K562 (cell line): ENCODE data around the gene ABCB10. TPM values are rescaled to one million over a fixed set of nuclear protein-coding genes. Genes with fewer than 3 reads are reported as not detected.
A peak's percentile ranks its signal among the peaks of the same experiment; 100 is the strongest.

Experiments used
- ATAC-seq: fragments of 200-7000 bp; cut with Tn5 transposase; 3 replicates; pipeline ENCODE4 v1.9.1; 2020; ENCODE audit warnings: moderate library complexity
- BruUV-seq: library from RNA; stranded (reverse); fragments of 400-500 nt; replicated peaks from 2 replicates; lab custom pipeline; 2021; lab: Mats Ljungman, UMichigan
- CTCF ChIA-PET: fragments of 300-600 bp; formaldehyde crosslinking; extraction: SDS; loops from one replicate; lab custom pipeline; 2021; ENCODE audit warnings: low intra/inter-chr PET ratio; lab: Yijun Ruan, JAX
- POLR2A ChIA-PET: fragments of 300-600, 350-650 bp; sonication (Branson Sonifier 250); formaldehyde crosslinking; extraction: SDS; loops from one replicate; lab custom pipeline; 2021; ENCODE audit warnings: antibody characterized with exemption, inconsistent platforms; lab: Yijun Ruan, JAX
- DNase-seq, 4 experiments: peaks; one replicate each; pipeline versions ENCODE4 v3.0.0 to v3.0.0-alpha.2; 2011 to 2018; ENCODE audit warnings: low spot score in 3 of 4, mixed read lengths in 3 of 4; ENCODE audit errors: extremely low read depth in 1 of 4
- FAIRE-seq: peaks from 2 replicates; lab custom pipeline; 2011; peaks lifted over from hg19 to GRCh38; lab: Jason Lieb, UNC
- H2AFZ ChIP-seq: 2 replicates; pipeline ENCODE4 v1.6.0; 2011; ENCODE audit warnings: low read depth, low read length, control low read depth, inconsistent platforms
- H3K27ac ChIP-seq: fragments of 200-600 bp; 3 replicates; pipeline ENCODE4 v1.8.0; 2011; ENCODE audit warnings: low read depth, mild to moderate bottlenecking, control low read depth, inconsistent platforms, low read length, moderate library complexity, mixed read lengths; ENCODE audit errors: extremely low read depth
- H3K27me3 ChIP-seq, 2 experiments: fragments of 300-600 bp in 1 of 2; 2 replicates in 1 of 2; 3 replicates in 1 of 2; pipeline versions ENCODE4 v1.6.0 to v1.8.0; 2011; ENCODE audit warnings: inconsistent platforms in 2 of 2, low read length in 2 of 2, mild to moderate bottlenecking in 1 of 2, mixed read lengths in 1 of 2, moderate library complexity in 1 of 2; ENCODE audit not compliant: control insufficient read depth in 2 of 2, insufficient read depth in 2 of 2
- H3K36me3 ChIP-seq: fragments of 300-600 bp; 3 replicates; pipeline ENCODE4 v1.8.0; 2011; ENCODE audit warnings: mild to moderate bottlenecking, low read length, inconsistent platforms; ENCODE audit not compliant: control insufficient read depth, insufficient read depth
- H3K4me1 ChIP-seq, 2 experiments: fragments of 200-600 bp in 1 of 2; replicated peaks in 1 of 2; 2 replicates in 1 of 2; 3 replicates in 1 of 2; pipeline versions ENCODE4 v1.5.1 to v1.8.0; 2011; ENCODE audit warnings: inconsistent platforms in 2 of 2, low read length in 2 of 2, mild to moderate bottlenecking in 1 of 2, mixed read lengths in 1 of 2, moderate library complexity in 1 of 2; ENCODE audit not compliant: control insufficient read depth in 2 of 2, insufficient read depth in 2 of 2
- H3K4me2 ChIP-seq: 2 replicates; pipeline ENCODE4 v1.6.1; 2011; ENCODE audit warnings: low read length, control low read depth, inconsistent platforms, mixed read lengths; ENCODE audit not compliant: insufficient read depth
- H3K4me3 ChIP-seq: fragments of 200-600 bp; sonication (generic), shearing (Covaris generic); 2 replicates; pipeline ENCODE4 v1.5.1; 2016; ENCODE audit warnings: control low read depth, inconsistent platforms
- H3K79me2 ChIP-seq: fragments of 200-600 bp; 3 replicates; pipeline ENCODE4 v1.8.0; 2011; ENCODE audit warnings: low read length, inconsistent platforms; ENCODE audit not compliant: control insufficient read depth, insufficient read depth
- H3K9ac ChIP-seq, 2 experiments: 2 replicates each; pipeline versions ENCODE4 v1.6.0 to v1.6.1; 2011; ENCODE audit warnings: low read depth in 2 of 2, low read length in 2 of 2, control low read depth in 1 of 2, inconsistent platforms in 1 of 2, mild to moderate bottlenecking in 1 of 2, mixed read lengths in 1 of 2; ENCODE audit not compliant: insufficient read depth in 1 of 2
- H3K9me1 ChIP-seq: one replicate; pipeline ENCODE4 v1.6.0; 2011; ENCODE audit warnings: inconsistent platforms, mild to moderate bottlenecking, low read length, moderate library complexity; ENCODE audit not compliant: control insufficient read depth, insufficient read depth
- H3K9me3 ChIP-seq: replicated peaks from 2 replicates; pipeline ENCODE4 v1.5.1; 2011; ENCODE audit warnings: low read depth, low read length, inconsistent platforms; ENCODE audit not compliant: control insufficient read depth, insufficient read depth
- H4K20me1 ChIP-seq: replicated peaks from 2 replicates; pipeline ENCODE4 v1.6.1; 2011; ENCODE audit warnings: low read length, inconsistent platforms, mixed read lengths; ENCODE audit not compliant: control insufficient read depth, insufficient read depth
- CC2D1A ChIP-seq: fragments of 450-650 bp; IDR thresholded peaks from 2 replicates; pipeline ENCODE4 v1.6.1; 2017; ENCODE audit warnings: mild to moderate bottlenecking
- CTBP1 ChIP-seq: fragments of 450-650 bp; IDR thresholded peaks from 2 replicates; pipeline ENCODE4 v1.6.1; 2016; ENCODE audit warnings: borderline replicate concordance
- MCM5 ChIP-seq: fragments of 450-650 bp; IDR thresholded peaks from 2 replicates; pipeline ENCODE4 v1.6.1; 2016; ENCODE audit warnings: low read depth
- POLR2B ChIP-seq: fragments of 450-650 bp; IDR thresholded peaks from 2 replicates; pipeline ENCODE4 v1.6.1; 2018; ENCODE audit warnings: low read depth; ENCODE audit not compliant: partially characterized antibody
- POLR3A ChIP-seq: IDR thresholded peaks from 2 replicates; pipeline ENCODE4 v1.6.1; 2011; ENCODE audit warnings: borderline replicate concordance, mild to moderate bottlenecking, moderate library complexity; ENCODE audit not compliant: insufficient read length, insufficient read depth; ENCODE audit errors: extremely low read depth
- SMARCA4 ChIP-seq: fragments of 450-650 bp; IDR thresholded peaks from 2 replicates; pipeline ENCODE4 v1.6.1; 2016
- SUPT5H ChIP-seq: fragments of 450-650 bp; IDR thresholded peaks from 2 replicates; pipeline ENCODE4 v1.6.1; 2016
- TGIF2 ChIP-seq: sonication (generic); formaldehyde crosslinking; IDR thresholded peaks from 2 replicates; pipeline ENCODE4 v1.8.1; 2022; ENCODE audit warnings: mild to moderate bottlenecking, missing genetic modification reagents, moderate library complexity
- WGBS: fragments of 100-300 bp; shearing (Covaris generic); methylation state at CpG from one replicate; pipeline ENCODE4 v1.1.6; 2016; ENCODE audit warnings: low coverage, mixed read lengths; ENCODE audit not compliant: insufficient coverage; ENCODE audit errors: missing lambda C conversion rate; 5-methylcytosine and 5-hydroxymethylcytosine counted together
- in situ Hi-C: fragments of 300-500 bp; cut with MboI; formaldehyde crosslinking; loops from 4 replicates; pipeline ENCODE4 v1.15.0; 2018; ENCODE audit warnings: inconsistent platforms, mixed read lengths
- intact Hi-C: fragments of 100-400 bp; cut with micrococcal nuclease; formaldehyde crosslinking; loops from 2 replicates; pipeline ENCODE4 v1.14.2; 2022
- polyA plus RNA-seq, 8 experiments: library from polyadenylated mRNA; depleted of rRNA in 4 of 8; stranded (reverse) in 5 of 8; unstranded in 3 of 8; fragments of >200 nt; fragmentation: Nextera tagmentation in 2 of 8; fragmentation: Illumina TruSeq in 1 of 8; extraction: Ambion mirVana in 2 of 8; extraction: Trizol in 1 of 8; gene quantifications; 2 replicates each; pipeline versions ENCODE4 v1.2.1 to v1.2.3, GENCODE V29; 2011 to 2014; ENCODE audit warnings: inconsistent platforms in 1 of 8, missing spikeins in 1 of 8
- total RNA-seq, 7 experiments: library from RNA; depleted of rRNA in 6 of 7; stranded (reverse); fragments of >200 nt in 6 of 7; fragmentation: Illumina TruSeq in 2 of 7; extraction: Trizol in 2 of 7; gene quantifications; 2 replicates each; pipeline versions ENCODE4 v1.2.1 to v1.2.3, GENCODE V29; 2011 to 2021; ENCODE audit warnings: low replicate concordance in 1 of 7
- TF ChIP-seq, protein P1 (sequence below), 2 experiments: IDR thresholded peaks; 2 replicates each; pipeline ENCODE4 v1.6.1; 2012; ENCODE audit warnings: improper control_type of control experiment in 2 of 2, low read depth in 2 of 2, low read length in 2 of 2, borderline replicate concordance in 1 of 2

ABCB10 gene
- total and polyA plus RNA-seq, 9 of the 15 experiments (the other 6 are each of a cell fraction or from before 2014, with no cell fraction given): 12.4 to 54.8 (median 36.4) TPM

DNA sequence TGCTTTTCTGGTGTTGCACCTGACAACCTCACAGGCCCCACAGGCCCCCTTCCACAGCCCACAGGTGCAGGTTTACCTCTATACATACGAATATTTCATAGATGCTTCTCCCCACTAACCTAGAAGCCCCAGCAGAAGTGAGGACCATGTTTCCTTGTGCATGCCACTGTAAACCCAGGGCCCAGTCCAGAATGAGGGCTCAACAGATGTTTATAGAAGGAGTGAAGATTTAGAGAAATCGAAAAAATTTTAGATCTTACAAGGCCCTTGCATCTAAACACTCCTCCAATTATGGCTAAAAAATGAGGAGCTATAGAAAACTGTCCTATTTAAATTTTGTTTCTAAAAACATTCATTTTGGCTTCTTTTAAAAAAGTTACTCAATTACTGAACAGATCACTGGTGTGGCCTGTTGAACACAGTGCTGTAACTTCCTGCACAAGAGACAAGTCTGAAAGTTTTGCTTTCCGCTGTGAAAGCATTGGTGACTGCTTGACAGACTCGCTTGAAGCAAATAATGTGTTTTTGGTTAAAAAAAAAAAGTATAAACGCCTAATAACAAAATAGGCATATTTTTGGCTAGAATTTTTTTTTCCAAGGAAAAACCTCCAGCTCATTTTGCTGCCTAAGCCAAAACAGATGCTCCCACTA, 1.2 kb downstream of the ABCB10 start:
- in situ Hi-C loops: no loop called here
- ChIA-PET CTCF (interaction anchor here (1.0 kb wide), 2 partner anchors 68 to 753 kb away, joined by 3 read pairs; no protein-coding TSS in a partner anchor), POLR2A (interaction anchor here (0.5 to 0.8 kb wide), 3 partner anchors 29 to 266 kb away, joined by 3 read pairs; partner anchors contain the start of gene NUP133)
- peak overlapping the region; percentile 76 for H2AFZ ChIP-seq
- ATAC-seq: no peak
- H4K20me1 ChIP-seq: peaks cover 21% of the 10 kb centered on the region
- peak overlapping the region; percentile 94 for H3K4me2 ChIP-seq
- no peak for TF ChIP-seq CC2D1A
- TF ChIP-seq SUPT5H: no peak
- no peak for TF ChIP-seq POLR3A
- no peak for TF ChIP-seq CTBP1
- no peak for TF ChIP-seq POLR2B
- TF ChIP-seq SMARCA4: 0 out of 2 replicates have a peak, but pooled peaks have one; percentile 17
- no peak for TF ChIP-seq MCM5
- TF ChIP-seq, protein P1, sequence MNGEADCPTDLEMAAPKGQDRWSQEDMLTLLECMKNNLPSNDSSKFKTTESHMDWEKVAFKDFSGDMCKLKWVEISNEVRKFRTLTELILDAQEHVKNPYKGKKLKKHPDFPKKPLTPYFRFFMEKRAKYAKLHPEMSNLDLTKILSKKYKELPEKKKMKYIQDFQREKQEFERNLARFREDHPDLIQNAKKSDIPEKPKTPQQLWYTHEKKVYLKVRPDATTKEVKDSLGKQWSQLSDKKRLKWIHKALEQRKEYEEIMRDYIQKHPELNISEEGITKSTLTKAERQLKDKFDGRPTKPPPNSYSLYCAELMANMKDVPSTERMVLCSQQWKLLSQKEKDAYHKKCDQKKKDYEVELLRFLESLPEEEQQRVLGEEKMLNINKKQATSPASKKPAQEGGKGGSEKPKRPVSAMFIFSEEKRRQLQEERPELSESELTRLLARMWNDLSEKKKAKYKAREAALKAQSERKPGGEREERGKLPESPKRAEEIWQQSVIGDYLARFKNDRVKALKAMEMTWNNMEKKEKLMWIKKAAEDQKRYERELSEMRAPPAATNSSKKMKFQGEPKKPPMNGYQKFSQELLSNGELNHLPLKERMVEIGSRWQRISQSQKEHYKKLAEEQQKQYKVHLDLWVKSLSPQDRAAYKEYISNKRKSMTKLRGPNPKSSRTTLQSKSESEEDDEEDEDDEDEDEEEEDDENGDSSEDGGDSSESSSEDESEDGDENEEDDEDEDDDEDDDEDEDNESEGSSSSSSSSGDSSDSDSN (IDR thresholded peaks at IDR 0.05; ENCODE audit: borderline replicate concordance in 1 of 2, low read depth in 2 of 2, low read length in 2 of 2): 0 out of 4 replicates have a peak, but pooled peaks of 1 of the 2 experiments have one; percentile 11
- 0 out of 2 replicates have a peak, but pooled peaks have one; percentile 58 for TF ChIP-seq TGIF2 (CRISPR knock-in tag)
- H3K9ac ChIP-seq: peak overlapping the region; percentile 78 to 92; a peak in 3 of 4 replicates
- peak; percentile 62 for FAIRE-seq
- peaks cover 12% of the 10 kb centered on the region; the same call in 2 of the 3 replicates for H3K36me3 ChIP-seq
- H3K9me3 ChIP-seq: no peaks in the 10 kb centered on the region
- peaks cover 7% of the 10 kb centered on the region for H3K9me1 ChIP-seq
- peaks cover 33 to 49% of the 10 kb centered on the region in 2 experiments; a peak in 4 of 5 replicates for H3K4me1 ChIP-seq
- peak overlapping the region; percentile 79 for H3K4me3 ChIP-seq
- BruUV-seq: TSS peak; percentile 50
- DNase-seq: peak in 1 of 4 experiments; percentile 46
- H3K79me2 ChIP-seq: peaks cover 60% of the 10 kb centered on the region
- WGBS: 13% methylated on average over 5 of the region's 5 CpGs
- H3K27ac ChIP-seq: peak overlapping the region; percentile 77
- H3K27me3 ChIP-seq: no peaks in the 10 kb centered on the region
- intact Hi-C loops: loop anchor here (5.0 to 10.0 kb wide), 2 partner anchors 285 to 597 kb away; partner anchors contain the start of gene RAB4A
